ENCODE results near the gene CEP76.
"Not testable (repeated sequence)": the region's sequence is repeated elsewhere in the genome, so short reads cannot be mapped to it uniquely, and the experiment has no call there.

CEP76 gene

GRCh38 chr18:12645751-12646203, 56.7 kb downstream of the CEP76 start:
- WGBS (ENCODE audit: extremely low coverage, insufficient coverage, low lambda C conversion rate) = no CpG with 5 or more reads among the region's 10 CpGs
- Histone ChIP-seq H3K27ac (ENCODE audit: low read depth, low read length) (no peak overlapping the region), H3K36me3 (ENCODE audit: control insufficient read depth, insufficient read depth, low read length) (no peaks in the 10 kb centered on the region), H3K4me3 (ENCODE audit: low read length) (no peak overlapping the region), H3K79me1 (ENCODE audit: low read length) (no peaks in the 10 kb centered on the region), H4K8ac (ENCODE audit: low read depth, low read length) (no peak overlapping the region), H3K79me2 (ENCODE audit: control insufficient read depth, insufficient read depth, low read length) (peaks cover 1% of the 10 kb centered on the region), H3K56ac (ENCODE audit: low read length) (peak overlapping the region; percentile 37), H3K27me3 (ENCODE audit: insufficient read depth, low read length, poor library complexity) (no peaks in the 10 kb centered on the region), H4K5ac (ENCODE audit: low read length) (no peak overlapping the region), H2BK120ac (ENCODE audit: low read depth, low read length) (no peak overlapping the region), H2BK15ac (replicated peaks; ENCODE audit: low read depth) (no peak overlapping the region), H3K4me1 (ENCODE audit: control insufficient read depth, low read depth, low read length) (peaks cover 3% of the 10 kb centered on the region), H3K23ac (ENCODE audit: low read length) (no peak overlapping the region), H3K9ac (ENCODE audit: low read length) (no peak overlapping the region), H3K18ac (ENCODE audit: low read length) (no peak overlapping the region), H2BK5ac (ENCODE audit: low read length) (no peak overlapping the region), H3K4me2 (ENCODE audit: low read length) (no peak overlapping the region), H3K4ac (ENCODE audit: low read depth, low read length) (no peak overlapping the region), H2AK5ac (ENCODE audit: low read length) (no peak overlapping the region)
- no peak for DNase-seq

DNA sequence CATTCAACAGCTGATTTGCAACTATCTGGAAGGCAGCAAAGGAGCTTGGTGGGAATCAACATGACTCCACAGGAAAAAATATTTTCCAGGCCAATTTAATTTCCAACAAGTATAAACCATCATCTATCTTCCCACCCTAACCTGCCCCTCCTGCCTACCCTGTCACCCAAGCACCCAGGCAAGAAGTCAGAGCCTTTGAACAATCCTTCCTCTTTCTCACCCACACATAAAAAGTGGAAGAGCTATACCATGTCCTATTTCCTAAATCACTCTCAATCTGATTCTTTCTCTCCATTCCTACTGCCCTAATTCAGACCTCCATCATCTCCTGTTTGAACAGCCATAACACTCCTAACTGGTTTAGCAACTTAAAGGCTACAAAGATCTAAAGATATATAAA, 57.3 kb downstream of the CEP76 start:
- Histone ChIP-seq H3K23ac (ENCODE audit: low read length) (no peak overlapping the region), H2BK15ac (replicated peaks; ENCODE audit: low read depth) (no peak overlapping the region), H3K18ac (ENCODE audit: low read length) (no peak overlapping the region), H3K4me3 (ENCODE audit: low read length) (no peak overlapping the region), H3K79me1 (ENCODE audit: low read length) (no peaks in the 10 kb centered on the region), H2BK5ac (ENCODE audit: low read length) (no peak overlapping the region), H4K5ac (ENCODE audit: low read length) (no peak overlapping the region), H3K9ac (ENCODE audit: low read length) (no peak overlapping the region), H3K27ac (ENCODE audit: low read depth, low read length) (no peak overlapping the region), H3K4me2 (ENCODE audit: low read length) (no peak overlapping the region), H3K79me2 (ENCODE audit: control insufficient read depth, insufficient read depth, low read length) (peaks cover 1% of the 10 kb centered on the region), H2AK5ac (ENCODE audit: low read length) (no peak overlapping the region), H3K4ac (ENCODE audit: low read depth, low read length) (no peak overlapping the region), H2BK120ac (ENCODE audit: low read depth, low read length) (no peak overlapping the region), H4K8ac (ENCODE audit: low read depth, low read length) (no peak overlapping the region), H3K36me3 (ENCODE audit: control insufficient read depth, insufficient read depth, low read length) (no peaks in the 10 kb centered on the region), H3K27me3 (ENCODE audit: insufficient read depth, low read length, poor library complexity) (no peaks in the 10 kb centered on the region), H3K4me1 (ENCODE audit: control insufficient read depth, low read depth, low read length) (peaks cover 3% of the 10 kb centered on the region), H3K56ac (ENCODE audit: low read length) (no peak overlapping the region)
- no peak for DNase-seq

- not testable (repeated sequence) for H3K9ac ChIP-seq (ENCODE audit: low read length); H2AK5ac ChIP-seq (ENCODE audit: low read length); H3K56ac ChIP-seq (ENCODE audit: low read length); H3K79me1 ChIP-seq (ENCODE audit: low read length); H3K4me1 ChIP-seq (ENCODE audit: control insufficient read depth, low read depth, low read length); H3K36me3 ChIP-seq (ENCODE audit: control insufficient read depth, insufficient read depth, low read length); H4K8ac ChIP-seq (ENCODE audit: low read depth, low read length); H4K5ac ChIP-seq (ENCODE audit: low read length); H3K4ac ChIP-seq (ENCODE audit: low read depth, low read length); H3K79me2 ChIP-seq (ENCODE audit: control insufficient read depth, insufficient read depth, low read length); H3K27ac ChIP-seq (ENCODE audit: low read depth, low read length); H3K27me3 ChIP-seq (ENCODE audit: insufficient read depth, low read length, poor library complexity); H3K18ac ChIP-seq (ENCODE audit: low read length); H2BK120ac ChIP-seq (ENCODE audit: low read depth, low read length); H2BK5ac ChIP-seq (ENCODE audit: low read length); H2BK15ac ChIP-seq (replicated peaks; ENCODE audit: low read depth); DNase-seq; H3K4me3 ChIP-seq (ENCODE audit: low read length); H3K23ac ChIP-seq (ENCODE audit: low read length); H3K4me2 ChIP-seq (ENCODE audit: low read length)
- no CpG with 5 or more reads among the region's 5 CpGs for WGBS (ENCODE audit: extremely low coverage, insufficient coverage, low lambda C conversion rate)
Measured at GRCh38 chr18:12643756-12644155, 58.8 kb downstream of the CEP76 start.

- no peak overlapping the region for H2BK120ac ChIP-seq (ENCODE audit: low read depth, low read length)
- peak overlapping the region; percentile 34 for H3K56ac ChIP-seq (ENCODE audit: low read length)
- no peak overlapping the region for H2BK15ac ChIP-seq (replicated peaks; ENCODE audit: low read depth)
- H4K8ac ChIP-seq (ENCODE audit: low read depth, low read length) = no peak overlapping the region
- H3K27me3 ChIP-seq (ENCODE audit: insufficient read depth, low read length, poor library complexity) = no peaks in the 10 kb centered on the region
- H3K79me2 ChIP-seq (ENCODE audit: control insufficient read depth, insufficient read depth, low read length) = no peaks in the 10 kb centered on the region
- no peak overlapping the region for H2BK5ac ChIP-seq (ENCODE audit: low read length)
- no peak overlapping the region for H3K4me2 ChIP-seq (ENCODE audit: low read length)
- H3K36me3 ChIP-seq (ENCODE audit: control insufficient read depth, insufficient read depth, low read length) = no peaks in the 10 kb centered on the region
- H3K4ac ChIP-seq (ENCODE audit: low read depth, low read length) = no peak overlapping the region
- H3K9ac ChIP-seq (ENCODE audit: low read length) = no peak overlapping the region
- H4K5ac ChIP-seq (ENCODE audit: low read length) = no peak overlapping the region
- no peak overlapping the region for H3K4me3 ChIP-seq (ENCODE audit: low read length)
- H3K4me1 ChIP-seq (ENCODE audit: control insufficient read depth, low read depth, low read length) = peaks cover 3% of the 10 kb centered on the region
- peak overlapping the region; percentile 29 for H3K23ac ChIP-seq (ENCODE audit: low read length)
- H2AK5ac ChIP-seq (ENCODE audit: low read length) = no peak overlapping the region
- H3K79me1 ChIP-seq (ENCODE audit: low read length) = no peaks in the 10 kb centered on the region
- no CpG with 5 or more reads among the region's 6 CpGs for WGBS (ENCODE audit: extremely low coverage, insufficient coverage, low lambda C conversion rate)
- no peak overlapping the region for H3K18ac ChIP-seq (ENCODE audit: low read length)
- no peak for DNase-seq
- H3K27ac ChIP-seq (ENCODE audit: low read depth, low read length) = no peak overlapping the region
Measured at GRCh38 chr18:12640881-12641200, 61.7 kb downstream of the CEP76 start.

GRCh38 chr18:12639990-12640880, 62.3 kb downstream of the CEP76 start:
- Histone ChIP-seq H3K79me1 (ENCODE audit: low read length) (no peaks in the 10 kb centered on the region), H4K5ac (ENCODE audit: low read length) (no peak overlapping the region), H3K4me2 (ENCODE audit: low read length) (no peak overlapping the region), H2BK15ac (replicated peaks; ENCODE audit: low read depth) (no peak overlapping the region), H3K56ac (ENCODE audit: low read length) (peak overlapping the region; percentile 34), H3K4me3 (ENCODE audit: low read length) (no peak overlapping the region), H3K27me3 (ENCODE audit: insufficient read depth, low read length, poor library complexity) (no peaks in the 10 kb centered on the region), H2BK120ac (ENCODE audit: low read depth, low read length) (no peak overlapping the region), H3K18ac (ENCODE audit: low read length) (no peak overlapping the region), H2AK5ac (ENCODE audit: low read length) (no peak overlapping the region), H3K9ac (ENCODE audit: low read length) (no peak overlapping the region), H3K23ac (ENCODE audit: low read length) (no peak overlapping the region), H3K4me1 (ENCODE audit: control insufficient read depth, low read depth, low read length) (no peaks in the 10 kb centered on the region), H4K8ac (ENCODE audit: low read depth, low read length) (no peak overlapping the region), H2BK5ac (ENCODE audit: low read length) (no peak overlapping the region), H3K27ac (ENCODE audit: low read depth, low read length) (no peak overlapping the region), H3K4ac (ENCODE audit: low read depth, low read length) (no peak overlapping the region), H3K36me3 (ENCODE audit: control insufficient read depth, insufficient read depth, low read length) (no peaks in the 10 kb centered on the region), H3K79me2 (ENCODE audit: control insufficient read depth, insufficient read depth, low read length) (no peaks in the 10 kb centered on the region)
- DNase-seq = peak; percentile 43
- WGBS (ENCODE audit: extremely low coverage, insufficient coverage, low lambda C conversion rate) = no CpG with 5 or more reads among the region's 5 CpGs

- H3K56ac ChIP-seq (ENCODE audit: low read length) = no peak overlapping the region
- H4K8ac ChIP-seq (ENCODE audit: low read depth, low read length) = no peak overlapping the region
- no peaks in the 10 kb centered on the region for H3K36me3 ChIP-seq (ENCODE audit: control insufficient read depth, insufficient read depth, low read length)
- no peak overlapping the region for H3K23ac ChIP-seq (ENCODE audit: low read length)
- H3K79me2 ChIP-seq (ENCODE audit: control insufficient read depth, insufficient read depth, low read length) = no peaks in the 10 kb centered on the region
- DNase-seq = no peak
- no CpG with 5 or more reads among the region's 3 CpGs for WGBS (ENCODE audit: extremely low coverage, insufficient coverage, low lambda C conversion rate)
- H4K5ac ChIP-seq (ENCODE audit: low read length) = no peak overlapping the region
- H3K4me3 ChIP-seq (ENCODE audit: low read length) = no peak overlapping the region
- H3K18ac ChIP-seq (ENCODE audit: low read length) = no peak overlapping the region
- H3K4ac ChIP-seq (ENCODE audit: low read depth, low read length) = no peak overlapping the region
- no peaks in the 10 kb centered on the region for H3K27me3 ChIP-seq (ENCODE audit: insufficient read depth, low read length, poor library complexity)
- H3K4me1 ChIP-seq (ENCODE audit: control insufficient read depth, low read depth, low read length) = no peaks in the 10 kb centered on the region
- no peak overlapping the region for H3K9ac ChIP-seq (ENCODE audit: low read length)
- no peak overlapping the region for H3K4me2 ChIP-seq (ENCODE audit: low read length)
- no peak overlapping the region for H3K27ac ChIP-seq (ENCODE audit: low read depth, low read length)
- H2AK5ac ChIP-seq (ENCODE audit: low read length) = no peak overlapping the region
- no peak overlapping the region for H2BK5ac ChIP-seq (ENCODE audit: low read length)
- no peaks in the 10 kb centered on the region for H3K79me1 ChIP-seq (ENCODE audit: low read length)
- no peak overlapping the region for H2BK15ac ChIP-seq (replicated peaks; ENCODE audit: low read depth)
- no peak overlapping the region for H2BK120ac ChIP-seq (ENCODE audit: low read depth, low read length)
Measured at GRCh38 chr18:12638644-12639124, 63.8 kb downstream of the CEP76 start.
